WTC11 (cell line): Measurements from ENCODE around the gene BATF. TPM values are rescaled to one million over a fixed set of nuclear protein-coding genes. Genes with fewer than 3 reads are reported as not detected.

Experiments
- ATAC-seq: fragments of 200-7000 bp; cut with Tn5 transposase; 2 replicates; pipeline ENCODE4 v1.10.0; 2021; ENCODE audit warnings: mild to moderate bottlenecking, moderate library complexity
- CTCF ChIA-PET: fragments of 300-600 bp; sonication (Branson Sonifier 250); formaldehyde crosslinking; loops from one replicate; lab custom pipeline; 2021; ENCODE audit warnings: antibody characterized with exemption; lab: Charles Lee
- POLR2A ChIA-PET: fragments of 350-600 bp; sonication (Branson Sonifier 250); formaldehyde crosslinking; loops from one replicate; lab custom pipeline; 2021; ENCODE audit warnings: antibody characterized with exemption; lab: Charles Lee
- DNase-seq: peaks from one replicate; pipeline ENCODE4 v3.0.0; 2021; ENCODE audit warnings: low spot score
- H3K27ac Mint-ChIP-seq: 2 replicates; pipeline ENCODE4 v1.8.0; 2021; ENCODE audit warnings: mixed read lengths
- H3K27me3 Mint-ChIP-seq: 2 replicates; pipeline ENCODE4 v1.8.0; 2021; ENCODE audit warnings: low read depth, mild to moderate bottlenecking, moderate library complexity, mixed read lengths
- H3K36me3 Mint-ChIP-seq: 2 replicates; pipeline ENCODE4 v1.8.0; 2021; ENCODE audit warnings: mixed read lengths
- H3K4me1 Mint-ChIP-seq: 2 replicates; pipeline ENCODE4 v1.8.0; 2022; ENCODE audit warnings: mixed read lengths
- H3K4me3 Mint-ChIP-seq: 2 replicates; pipeline ENCODE4 v1.8.0; 2021; ENCODE audit warnings: mild to moderate bottlenecking, moderate library complexity, mixed read lengths
- H3K9me3 Mint-ChIP-seq: 2 replicates; pipeline ENCODE4 v1.8.0; 2021; ENCODE audit warnings: mixed read lengths
- FOXK1 ChIP-seq: sonication (generic); formaldehyde crosslinking; IDR thresholded peaks from 2 replicates; pipeline ENCODE4 v1.8.0; 2022; ENCODE audit warnings: mild to moderate bottlenecking, moderate library complexity, missing genetic modification reagents
- OVOL2 ChIP-seq: fragments of 250-450 bp; sonication (Bioruptor Pico); IDR thresholded peaks from 2 replicates; pipeline ENCODE4 v1.9.0; 2021; ENCODE audit warnings: mild to moderate bottlenecking, borderline replicate concordance
- PRRX2 ChIP-seq: fragments of 250-450 bp; sonication (Bioruptor Pico); IDR thresholded peaks from 2 replicates; pipeline ENCODE4 v1.8.0; 2021; ENCODE audit warnings: mild to moderate bottlenecking
- SMAD3 ChIP-seq: sonication (generic); formaldehyde crosslinking; IDR thresholded peaks from 2 replicates; pipeline ENCODE4 v1.8.0; 2022; ENCODE audit warnings: missing genetic modification reagents, mild to moderate bottlenecking, borderline replicate concordance
- SP1 ChIP-seq: sonication (generic); formaldehyde crosslinking; conservative IDR thresholded peaks from 2 replicates; pipeline ENCODE4 v1.8.1; 2022; ENCODE audit warnings: missing genetic modification reagents
- TCF7 ChIP-seq: sonication (generic); formaldehyde crosslinking; IDR thresholded peaks from 2 replicates; pipeline ENCODE4 v1.8.0; 2022; ENCODE audit warnings: mild to moderate bottlenecking, low read depth, missing genetic modification reagents, moderate library complexity
- ZNF219 ChIP-seq: sonication (generic); formaldehyde crosslinking; IDR thresholded peaks from 2 replicates; pipeline ENCODE4 v1.8.0; 2023; ENCODE audit warnings: missing genetic modification reagents, mild to moderate bottlenecking, borderline replicate concordance
- ZNF232 ChIP-seq: sonication (generic); formaldehyde crosslinking; IDR thresholded peaks from 2 replicates; pipeline ENCODE4 v1.8.0; 2022; ENCODE audit warnings: mild to moderate bottlenecking, missing genetic modification reagents
- ZNF416 ChIP-seq: fragments of 250-450 bp; sonication (Bioruptor Pico); IDR thresholded peaks from 2 replicates; pipeline ENCODE4 v1.9.0; 2021; ENCODE audit warnings: mild to moderate bottlenecking, inconsistent platforms
- total RNA-seq: library from RNA; stranded (reverse); gene quantifications from 3 replicates; pipeline ENCODE4 v1.2.3, GENCODE V29; 2021
- TF ChIP-seq, protein P1 (sequence below): sonication (generic); formaldehyde crosslinking; IDR thresholded peaks from 2 replicates; pipeline ENCODE4 v1.8.1; 2023; ENCODE audit warnings: mild to moderate bottlenecking, moderate library complexity, missing genetic modification reagents
- TF ChIP-seq, protein P2 (sequence below): sonication (generic); formaldehyde crosslinking; conservative IDR thresholded peaks from 2 replicates; pipeline ENCODE4 v1.8.1; 2022; ENCODE audit warnings: mild to moderate bottlenecking, missing genetic modification reagents
- TF ChIP-seq, protein P3 (sequence below): sonication (generic); formaldehyde crosslinking; IDR thresholded peaks from 2 replicates; pipeline ENCODE4 v1.8.0; 2022; ENCODE audit warnings: missing genetic modification reagents
- TF ChIP-seq, protein P4 (sequence below): sonication (generic); formaldehyde crosslinking; IDR thresholded peaks from 2 replicates; pipeline ENCODE4 v1.8.0; 2022; ENCODE audit warnings: mild to moderate bottlenecking, missing genetic modification reagents
- TF ChIP-seq, protein P5 (sequence below): sonication (generic); formaldehyde crosslinking; IDR thresholded peaks from 2 replicates; pipeline ENCODE4 v1.8.1; 2023; ENCODE audit warnings: mild to moderate bottlenecking, missing genetic modification reagents, borderline replicate concordance
- TF ChIP-seq, protein P6 (sequence below): sonication (generic); formaldehyde crosslinking; IDR thresholded peaks from 2 replicates; pipeline ENCODE4 v1.8.1; 2023; ENCODE audit warnings: mild to moderate bottlenecking, missing genetic modification reagents, moderate library complexity
- TF ChIP-seq, protein P7 (sequence below): sonication (generic); formaldehyde crosslinking; IDR thresholded peaks from 2 replicates; pipeline ENCODE4 v1.8.1; 2022; ENCODE audit warnings: mild to moderate bottlenecking, moderate library complexity, missing genetic modification reagents

BATF gene
- total RNA-seq, 1 experiment from 2014 or later = not detected

DNA sequence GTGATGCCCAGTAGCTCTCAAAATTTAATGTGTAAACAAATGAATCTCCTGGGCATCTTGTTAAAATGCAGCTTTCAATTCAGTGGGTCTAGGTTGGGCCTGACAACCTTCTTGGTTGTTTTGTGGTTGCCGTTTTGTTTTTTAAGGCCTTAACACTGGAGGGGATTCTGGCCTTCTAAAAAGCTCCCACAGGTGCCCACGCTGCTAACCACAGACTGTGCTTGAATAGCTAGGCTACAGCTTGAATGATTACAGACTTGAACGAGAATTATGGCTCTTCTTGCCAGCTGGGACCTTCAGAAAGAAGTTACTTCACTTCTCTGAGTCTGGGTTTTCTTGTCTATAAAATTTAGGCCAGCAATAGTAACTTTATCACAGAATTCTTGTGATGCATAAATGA lies 54.8 kb downstream of the BATF start:
- DNase-seq (no peak), ATAC-seq (no peak)
- Mint-ChIP-seq H3K4me1 (no peaks in the 10 kb centered on the region; the same call in 1 of the 2 replicates), H3K9me3 (no peaks in the 10 kb centered on the region), H3K27me3 (no peaks in the 10 kb centered on the region; the same call in none of the 2 replicates), H3K27ac (no peak overlapping the region), H3K36me3 (no peaks in the 10 kb centered on the region), H3K4me3 (no peak overlapping the region)
- ChIA-PET POLR2A (interaction anchor here (0.6 to 2.1 kb wide), 4 partner anchors 16 to 84 kb away, joined by 5 to 17 read pairs (median 6); partner anchors contain the start of genes ERG28 and TTLL5), CTCF (interaction anchor here (0.6 to 8.0 kb wide), 48 partner anchors 8 to 513 kb away, joined by 3 to 198 read pairs (median 5); partner anchors contain the start of genes ACYP1, ERG28, TGFB3 and TTLL5)
- no peak for TF ChIP-seq FOXK1
- TF ChIP-seq ZNF416 (CRISPR knock-in tag) = no peak

DNA sequence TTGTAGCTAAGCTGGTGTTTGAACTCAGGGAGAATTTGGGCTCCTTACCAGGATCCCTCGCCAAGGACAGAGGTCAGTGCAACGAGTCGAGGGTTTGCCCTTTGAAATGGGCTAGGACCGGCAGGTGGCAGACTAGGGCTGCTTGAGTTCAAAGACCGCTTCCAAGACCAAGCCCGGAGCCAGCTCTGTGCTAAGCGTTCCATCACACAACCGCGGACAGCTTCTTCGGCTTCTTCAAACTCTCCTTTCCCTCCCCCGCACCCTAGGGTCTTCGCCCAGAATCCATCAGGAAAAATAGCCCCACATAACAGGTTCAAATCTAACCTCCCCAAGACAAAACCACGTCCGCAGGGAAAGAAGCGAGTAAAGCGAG lies 55.4 kb downstream of the BATF start:
- CTCF ChIA-PET = interaction anchor here (0.6 to 8.0 kb wide), 51 partner anchors 9 to 514 kb away, joined by 3 to 198 read pairs (median 4); partner anchors contain the start of genes ACYP1, ERG28, TGFB3 and TTLL5
- Mint-ChIP-seq H3K36me3 (no peaks in the 10 kb centered on the region), H3K27ac (peak overlapping the region; percentile 78), H3K4me3 (no peak overlapping the region; the same call in 1 of the 2 replicates), H3K9me3 (no peaks in the 10 kb centered on the region), H3K4me1 (no peaks in the 10 kb centered on the region; the same call in 1 of the 2 replicates), H3K27me3 (no peaks in the 10 kb centered on the region; the same call in none of the 2 replicates)
- POLR2A ChIA-PET = interaction anchor here (0.6 to 2.1 kb wide), 4 partner anchors 17 to 83 kb away, joined by 5 to 17 read pairs (median 6); partner anchors contain the start of genes ERG28 and TTLL5
- TF ChIP-seq, protein P1, sequence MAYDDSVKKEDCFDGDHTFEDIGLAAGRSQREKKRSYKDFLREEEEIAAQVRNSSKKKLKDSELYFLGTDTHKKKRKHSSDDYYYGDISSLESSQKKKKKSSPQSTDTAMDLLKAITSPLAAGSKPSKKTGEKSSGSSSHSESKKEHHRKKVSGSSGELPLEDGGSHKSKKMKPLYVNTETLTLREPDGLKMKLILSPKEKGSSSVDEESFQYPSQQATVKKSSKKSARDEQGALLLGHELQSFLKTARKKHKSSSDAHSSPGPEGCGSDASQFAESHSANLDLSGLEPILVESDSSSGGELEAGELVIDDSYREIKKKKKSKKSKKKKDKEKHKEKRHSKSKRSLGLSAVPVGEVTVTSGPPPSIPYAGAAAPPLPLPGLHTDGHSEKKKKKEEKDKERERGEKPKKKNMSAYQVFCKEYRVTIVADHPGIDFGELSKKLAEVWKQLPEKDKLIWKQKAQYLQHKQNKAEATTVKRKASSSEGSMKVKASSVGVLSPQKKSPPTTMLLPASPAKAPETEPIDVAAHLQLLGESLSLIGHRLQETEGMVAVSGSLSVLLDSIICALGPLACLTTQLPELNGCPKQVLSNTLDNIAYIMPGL (CRISPR knock-in tag) = 0 out of 2 replicates have a peak, but pooled peaks have one; percentile 49
- TF ChIP-seq, protein P2, sequence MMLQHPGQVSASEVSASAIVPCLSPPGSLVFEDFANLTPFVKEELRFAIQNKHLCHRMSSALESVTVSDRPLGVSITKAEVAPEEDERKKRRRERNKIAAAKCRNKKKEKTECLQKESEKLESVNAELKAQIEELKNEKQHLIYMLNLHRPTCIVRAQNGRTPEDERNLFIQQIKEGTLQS = no peak
- no peak for TF ChIP-seq SP1 (CRISPR knock-in tag)
- DNase-seq = peak; percentile 87
- ATAC-seq = peak; percentile 92

DNA sequence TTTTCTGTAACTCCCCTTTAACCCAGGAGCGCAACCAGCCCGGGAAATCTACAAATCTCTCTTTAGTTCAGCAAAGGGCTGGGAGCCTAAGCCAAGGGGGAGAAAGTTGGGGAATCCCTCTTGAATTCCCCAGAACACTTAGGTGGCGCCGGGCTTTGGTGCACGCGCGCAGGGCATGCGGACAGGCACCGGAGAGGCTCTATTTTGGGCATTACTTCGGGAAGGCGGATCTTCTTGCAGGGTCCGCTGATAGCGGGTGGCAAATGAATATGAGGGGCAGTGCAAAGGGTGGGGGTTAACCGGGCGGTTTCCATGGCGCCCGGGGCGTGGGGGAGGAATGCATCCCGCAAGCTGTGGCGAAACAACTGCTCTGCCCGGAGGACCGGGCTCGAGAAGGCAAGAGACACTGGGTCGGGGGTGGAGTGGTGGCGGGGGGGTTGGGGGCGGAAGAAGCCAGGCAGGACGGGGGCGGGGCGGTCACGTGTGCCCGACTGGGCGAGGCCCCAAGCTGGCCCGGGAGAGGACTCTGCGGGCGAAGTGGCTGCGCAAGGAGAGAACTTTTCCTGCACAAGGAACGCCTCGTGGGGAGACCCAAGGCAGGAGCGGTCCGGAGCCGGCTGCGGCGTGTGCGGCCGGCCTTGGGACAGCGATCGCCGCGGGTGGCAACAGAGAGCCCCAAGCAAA lies 56.0 kb downstream of the BATF start, which contains the start of gene FLVCR2:
FLVCR2 (plus strand) TSS at position 519 of the 684 bp plus-strand sequence. CDS start 353 bp downstream, outside the sequence.
- ATAC-seq (peak; percentile 59), DNase-seq (peak; percentile 70)
- Mint-ChIP-seq H3K9me3 (no peaks in the 10 kb centered on the region), H3K4me1 (no peaks in the 10 kb centered on the region; the same call in 1 of the 2 replicates), H3K27me3 (no peaks in the 10 kb centered on the region; the same call in none of the 2 replicates), H3K4me3 (no peak within 1 kb of the TSS; the same call in 1 of the 2 replicates), H3K27ac (peak within 1 kb of the TSS; percentile 78), H3K36me3 (no peaks in the 10 kb centered on the region)
- ChIA-PET CTCF (interaction anchor here (0.9 to 8.0 kb wide), 43 partner anchors 9 to 514 kb away, joined by 3 to 198 read pairs (median 5); partner anchors contain the start of genes ACYP1, ERG28, TGFB3 and TTLL5), POLR2A (interaction anchor here (1.0 to 2.1 kb wide), 3 partner anchors 17 to 82 kb away, joined by 6 to 17 read pairs (median 7); partner anchors contain the start of genes ERG28 and TTLL5)
- TF ChIP-seq TCF7 (CRISPR knock-in tag) (no peak), SMAD3 (CRISPR knock-in tag) (no peak), ZNF219 (no peak), SP1 (CRISPR knock-in tag) (peak; percentile 60; the same call in 1 of the 2 replicates), OVOL2 (no peak), PRRX2 (no peak), ZNF232 (CRISPR knock-in tag) (no peak)
- TF ChIP-seq, protein P3, sequence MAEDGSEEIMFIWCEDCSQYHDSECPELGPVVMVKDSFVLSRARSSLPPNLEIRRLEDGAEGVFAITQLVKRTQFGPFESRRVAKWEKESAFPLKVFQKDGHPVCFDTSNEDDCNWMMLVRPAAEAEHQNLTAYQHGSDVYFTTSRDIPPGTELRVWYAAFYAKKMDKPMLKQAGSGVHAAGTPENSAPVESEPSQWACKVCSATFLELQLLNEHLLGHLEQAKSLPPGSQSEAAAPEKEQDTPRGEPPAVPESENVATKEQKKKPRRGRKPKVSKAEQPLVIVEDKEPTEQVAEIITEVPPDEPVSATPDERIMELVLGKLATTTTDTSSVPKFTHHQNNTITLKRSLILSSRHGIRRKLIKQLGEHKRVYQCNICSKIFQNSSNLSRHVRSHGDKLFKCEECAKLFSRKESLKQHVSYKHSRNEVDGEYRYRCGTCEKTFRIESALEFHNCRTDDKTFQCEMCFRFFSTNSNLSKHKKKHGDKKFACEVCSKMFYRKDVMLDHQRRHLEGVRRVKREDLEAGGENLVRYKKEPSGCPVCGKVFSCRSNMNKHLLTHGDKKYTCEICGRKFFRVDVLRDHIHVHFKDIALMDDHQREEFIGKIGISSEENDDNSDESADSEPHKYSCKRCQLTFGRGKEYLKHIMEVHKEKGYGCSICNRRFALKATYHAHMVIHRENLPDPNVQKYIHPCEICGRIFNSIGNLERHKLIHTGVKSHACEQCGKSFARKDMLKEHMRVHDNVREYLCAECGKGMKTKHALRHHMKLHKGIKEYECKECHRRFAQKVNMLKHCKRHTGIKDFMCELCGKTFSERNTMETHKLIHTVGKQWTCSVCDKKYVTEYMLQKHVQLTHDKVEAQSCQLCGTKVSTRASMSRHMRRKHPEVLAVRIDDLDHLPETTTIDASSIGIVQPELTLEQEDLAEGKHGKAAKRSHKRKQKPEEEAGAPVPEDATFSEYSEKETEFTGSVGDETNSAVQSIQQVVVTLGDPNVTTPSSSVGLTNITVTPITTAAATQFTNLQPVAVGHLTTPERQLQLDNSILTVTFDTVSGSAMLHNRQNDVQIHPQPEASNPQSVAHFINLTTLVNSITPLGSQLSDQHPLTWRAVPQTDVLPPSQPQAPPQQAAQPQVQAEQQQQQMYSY (CRISPR knock-in tag) = no peak; the same call in 1 of the 2 replicates
- TF ChIP-seq, protein P4, sequence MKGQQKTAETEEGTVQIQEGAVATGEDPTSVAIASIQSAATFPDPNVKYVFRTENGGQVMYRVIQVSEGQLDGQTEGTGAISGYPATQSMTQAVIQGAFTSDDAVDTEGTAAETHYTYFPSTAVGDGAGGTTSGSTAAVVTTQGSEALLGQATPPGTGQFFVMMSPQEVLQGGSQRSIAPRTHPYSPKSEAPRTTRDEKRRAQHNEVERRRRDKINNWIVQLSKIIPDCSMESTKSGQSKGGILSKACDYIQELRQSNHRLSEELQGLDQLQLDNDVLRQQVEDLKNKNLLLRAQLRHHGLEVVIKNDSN (CRISPR knock-in tag) = peak; percentile 87
- TF ChIP-seq, protein P5, sequence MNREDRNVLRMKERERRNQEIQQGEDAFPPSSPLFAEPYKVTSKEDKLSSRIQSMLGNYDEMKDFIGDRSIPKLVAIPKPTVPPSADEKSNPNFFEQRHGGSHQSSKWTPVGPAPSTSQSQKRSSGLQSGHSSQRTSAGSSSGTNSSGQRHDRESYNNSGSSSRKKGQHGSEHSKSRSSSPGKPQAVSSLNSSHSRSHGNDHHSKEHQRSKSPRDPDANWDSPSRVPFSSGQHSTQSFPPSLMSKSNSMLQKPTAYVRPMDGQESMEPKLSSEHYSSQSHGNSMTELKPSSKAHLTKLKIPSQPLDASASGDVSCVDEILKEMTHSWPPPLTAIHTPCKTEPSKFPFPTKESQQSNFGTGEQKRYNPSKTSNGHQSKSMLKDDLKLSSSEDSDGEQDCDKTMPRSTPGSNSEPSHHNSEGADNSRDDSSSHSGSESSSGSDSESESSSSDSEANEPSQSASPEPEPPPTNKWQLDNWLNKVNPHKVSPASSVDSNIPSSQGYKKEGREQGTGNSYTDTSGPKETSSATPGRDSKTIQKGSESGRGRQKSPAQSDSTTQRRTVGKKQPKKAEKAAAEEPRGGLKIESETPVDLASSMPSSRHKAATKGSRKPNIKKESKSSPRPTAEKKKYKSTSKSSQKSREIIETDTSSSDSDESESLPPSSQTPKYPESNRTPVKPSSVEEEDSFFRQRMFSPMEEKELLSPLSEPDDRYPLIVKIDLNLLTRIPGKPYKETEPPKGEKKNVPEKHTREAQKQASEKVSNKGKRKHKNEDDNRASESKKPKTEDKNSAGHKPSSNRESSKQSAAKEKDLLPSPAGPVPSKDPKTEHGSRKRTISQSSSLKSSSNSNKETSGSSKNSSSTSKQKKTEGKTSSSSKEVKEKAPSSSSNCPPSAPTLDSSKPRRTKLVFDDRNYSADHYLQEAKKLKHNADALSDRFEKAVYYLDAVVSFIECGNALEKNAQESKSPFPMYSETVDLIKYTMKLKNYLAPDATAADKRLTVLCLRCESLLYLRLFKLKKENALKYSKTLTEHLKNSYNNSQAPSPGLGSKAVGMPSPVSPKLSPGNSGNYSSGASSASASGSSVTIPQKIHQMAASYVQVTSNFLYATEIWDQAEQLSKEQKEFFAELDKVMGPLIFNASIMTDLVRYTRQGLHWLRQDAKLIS (CRISPR knock-in tag) = no peak
- TF ChIP-seq, protein P6, sequence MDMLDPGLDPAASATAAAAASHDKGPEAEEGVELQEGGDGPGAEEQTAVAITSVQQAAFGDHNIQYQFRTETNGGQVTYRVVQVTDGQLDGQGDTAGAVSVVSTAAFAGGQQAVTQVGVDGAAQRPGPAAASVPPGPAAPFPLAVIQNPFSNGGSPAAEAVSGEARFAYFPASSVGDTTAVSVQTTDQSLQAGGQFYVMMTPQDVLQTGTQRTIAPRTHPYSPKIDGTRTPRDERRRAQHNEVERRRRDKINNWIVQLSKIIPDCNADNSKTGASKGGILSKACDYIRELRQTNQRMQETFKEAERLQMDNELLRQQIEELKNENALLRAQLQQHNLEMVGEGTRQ (CRISPR knock-in tag) = peak; percentile 92
- TF ChIP-seq, protein P7, sequence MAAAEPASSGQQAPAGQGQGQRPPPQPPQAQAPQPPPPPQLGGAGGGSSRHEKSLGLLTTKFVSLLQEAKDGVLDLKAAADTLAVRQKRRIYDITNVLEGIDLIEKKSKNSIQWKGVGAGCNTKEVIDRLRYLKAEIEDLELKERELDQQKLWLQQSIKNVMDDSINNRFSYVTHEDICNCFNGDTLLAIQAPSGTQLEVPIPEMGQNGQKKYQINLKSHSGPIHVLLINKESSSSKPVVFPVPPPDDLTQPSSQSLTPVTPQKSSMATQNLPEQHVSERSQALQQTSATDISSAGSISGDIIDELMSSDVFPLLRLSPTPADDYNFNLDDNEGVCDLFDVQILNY (CRISPR knock-in tag) = no peak
